PFSK-1 (cell line): ENCODE data around the gene CCDC66.

Experiments
- POLR2AphosphoS5 ChIP-seq: IDR thresholded peaks from 2 replicates; pipeline ENCODE4 v1.6.1; 2012; ENCODE audit warnings: low read depth, mild to moderate bottlenecking, control low read depth, low read length, moderate library complexity
- SIN3A ChIP-seq: IDR thresholded peaks from 2 replicates; pipeline ENCODE4 v1.6.1; 2012; ENCODE audit warnings: mild to moderate bottlenecking, low read length, moderate library complexity, borderline replicate concordance; ENCODE audit not compliant: insufficient read depth
- TF ChIP-seq, protein P1 (sequence below), 2 experiments: IDR thresholded peaks; 2 replicates each; pipeline versions ENCODE4 v1.6.1 to v1.8.0; 2011 to 2012; ENCODE audit warnings: low read depth in 2 of 2, low read length in 2 of 2, control low read depth in 1 of 2, inconsistent platforms in 1 of 2, mild to moderate bottlenecking in 1 of 2, moderate library complexity in 1 of 2; ENCODE audit not compliant: insufficient read depth in 1 of 2

DNA sequence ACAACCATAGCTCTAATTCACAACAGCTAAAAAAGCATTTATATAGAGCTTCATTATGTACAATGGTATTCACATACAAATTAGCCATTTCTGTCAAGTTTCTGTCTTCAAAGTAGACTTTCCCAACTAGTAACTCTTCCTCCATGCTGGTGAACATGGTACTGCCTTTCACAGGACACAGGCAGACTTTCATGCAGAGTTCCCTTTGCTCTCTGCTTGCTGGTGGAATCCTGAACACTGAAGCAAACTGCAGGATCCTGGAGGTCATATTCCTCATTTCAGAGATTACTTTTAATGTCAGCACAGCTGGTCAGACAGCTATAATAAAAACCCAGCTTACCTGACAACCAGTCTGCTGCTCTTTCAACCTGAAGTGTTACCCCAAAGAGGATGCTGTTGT is 72.5 kb downstream of the CCDC66 start:
- TF ChIP-seq, protein P1, sequence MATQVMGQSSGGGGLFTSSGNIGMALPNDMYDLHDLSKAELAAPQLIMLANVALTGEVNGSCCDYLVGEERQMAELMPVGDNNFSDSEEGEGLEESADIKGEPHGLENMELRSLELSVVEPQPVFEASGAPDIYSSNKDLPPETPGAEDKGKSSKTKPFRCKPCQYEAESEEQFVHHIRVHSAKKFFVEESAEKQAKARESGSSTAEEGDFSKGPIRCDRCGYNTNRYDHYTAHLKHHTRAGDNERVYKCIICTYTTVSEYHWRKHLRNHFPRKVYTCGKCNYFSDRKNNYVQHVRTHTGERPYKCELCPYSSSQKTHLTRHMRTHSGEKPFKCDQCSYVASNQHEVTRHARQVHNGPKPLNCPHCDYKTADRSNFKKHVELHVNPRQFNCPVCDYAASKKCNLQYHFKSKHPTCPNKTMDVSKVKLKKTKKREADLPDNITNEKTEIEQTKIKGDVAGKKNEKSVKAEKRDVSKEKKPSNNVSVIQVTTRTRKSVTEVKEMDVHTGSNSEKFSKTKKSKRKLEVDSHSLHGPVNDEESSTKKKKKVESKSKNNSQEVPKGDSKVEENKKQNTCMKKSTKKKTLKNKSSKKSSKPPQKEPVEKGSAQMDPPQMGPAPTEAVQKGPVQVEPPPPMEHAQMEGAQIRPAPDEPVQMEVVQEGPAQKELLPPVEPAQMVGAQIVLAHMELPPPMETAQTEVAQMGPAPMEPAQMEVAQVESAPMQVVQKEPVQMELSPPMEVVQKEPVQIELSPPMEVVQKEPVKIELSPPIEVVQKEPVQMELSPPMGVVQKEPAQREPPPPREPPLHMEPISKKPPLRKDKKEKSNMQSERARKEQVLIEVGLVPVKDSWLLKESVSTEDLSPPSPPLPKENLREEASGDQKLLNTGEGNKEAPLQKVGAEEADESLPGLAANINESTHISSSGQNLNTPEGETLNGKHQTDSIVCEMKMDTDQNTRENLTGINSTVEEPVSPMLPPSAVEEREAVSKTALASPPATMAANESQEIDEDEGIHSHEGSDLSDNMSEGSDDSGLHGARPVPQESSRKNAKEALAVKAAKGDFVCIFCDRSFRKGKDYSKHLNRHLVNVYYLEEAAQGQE (IDR thresholded peaks at IDR 0.05; ENCODE audit: insufficient read depth in 1 of 2, low read depth in 2 of 2, low read length in 2 of 2), result no peak
- TF ChIP-seq POLR2AphosphoS5, result no peak
- TF ChIP-seq SIN3A, result no peak
